Endothelial cell of umbilical vein (primary cell): ENCODE data around the gene SPPL2B. TPM values are rescaled to one million over a fixed set of nuclear protein-coding genes. Genes with fewer than 3 reads are reported as not detected.

Source experiments
- BruUV-seq: library from RNA; stranded (reverse); fragments of 400-500 nt; replicated peaks from 2 replicates; lab custom pipeline; 2021; lab: Mats Ljungman, UMichigan
- CTCF ChIA-PET: fragments of 300-600, 350-600 bp; sonication (Branson Sonifier 250); formaldehyde crosslinking; loops from one replicate; lab custom pipeline; 2021; ENCODE audit warnings: antibody characterized with exemption, inconsistent platforms; lab: Charles Lee
- POLR2A ChIA-PET: fragments of 300-600, 350-600 bp; sonication (Branson Sonifier 250); formaldehyde crosslinking; loops from one replicate; lab custom pipeline; 2021; ENCODE audit warnings: antibody characterized with exemption, inconsistent platforms; lab: Charles Lee
- DNase-seq: peaks from one replicate; pipeline ENCODE4 v3.0.0-alpha.2; 2011; ENCODE audit warnings: low read depth, low spot score
- FAIRE-seq: peaks from 2 replicates; lab custom pipeline; 2011; peaks lifted over from hg19 to GRCh38; lab: Jason Lieb, UNC
- H2AFZ ChIP-seq: 2 replicates; pipeline ENCODE4 v1.6.0; 2012; ENCODE audit warnings: low read depth, low read length, control low read depth, inconsistent platforms
- H3K27ac ChIP-seq: 2 replicates; pipeline ENCODE4 v1.5.1; 2011; ENCODE audit warnings: low read depth, mild to moderate bottlenecking, control low read depth, low read length, moderate library complexity; ENCODE audit not compliant: insufficient read depth
- H3K27me3 ChIP-seq, 2 experiments: 2 replicates each; pipeline versions ENCODE4 v1.6.0 to v1.6.1; 2011; ENCODE audit warnings: low read length in 2 of 2, mixed read lengths in 1 of 2; ENCODE audit not compliant: control insufficient read depth in 2 of 2, insufficient read depth in 2 of 2
- H3K36me3 ChIP-seq, 2 experiments: 2 replicates in 1 of 2; 3 replicates in 1 of 2; pipeline ENCODE4 v1.5.1; 2011; ENCODE audit warnings: low read length in 2 of 2, mild to moderate bottlenecking in 1 of 2, moderate library complexity in 1 of 2; ENCODE audit not compliant: control insufficient read depth in 2 of 2, insufficient read depth in 2 of 2; ENCODE audit errors: extremely low read depth in 1 of 2
- H3K4me1 ChIP-seq: 3 replicates; pipeline ENCODE4 v1.5.1; 2011; ENCODE audit warnings: mild to moderate bottlenecking, low read length; ENCODE audit not compliant: control insufficient read depth, insufficient read depth; ENCODE audit errors: extremely low read depth
- H3K4me2 ChIP-seq: 2 replicates; pipeline ENCODE4 v1.6.1; 2011; ENCODE audit warnings: low read length, control low read depth, mixed read lengths; ENCODE audit not compliant: insufficient read depth
- H3K4me3 ChIP-seq, 3 experiments: fragments of 200-600 bp in 1 of 3; sonication (generic), shearing (Covaris generic) in 1 of 3; replicated peaks in 1 of 3; 2 replicates each; pipeline ENCODE4 v1.5.1; 2011 to 2016; ENCODE audit warnings: control low read depth in 3 of 3, low read length in 3 of 3, mild to moderate bottlenecking in 2 of 3, inconsistent platforms in 1 of 3, low read depth in 1 of 3, moderate library complexity in 1 of 3; ENCODE audit not compliant: insufficient read depth in 1 of 3
- H3K79me2 ChIP-seq: 2 replicates; pipeline ENCODE4 v1.6.0; 2012; ENCODE audit warnings: low read length, inconsistent platforms; ENCODE audit not compliant: control insufficient read depth, insufficient read depth
- H3K9ac ChIP-seq: replicated peaks from 2 replicates; pipeline ENCODE3; 2011; ENCODE audit warnings: low read length, control low read depth; ENCODE audit not compliant: insufficient read depth; ENCODE audit errors: extremely low read depth
- H3K9me1 ChIP-seq: replicated peaks from 3 replicates; pipeline ENCODE4 v1.6.0; 2011; ENCODE audit warnings: mild to moderate bottlenecking, low read length; ENCODE audit not compliant: control insufficient read depth, insufficient read depth; ENCODE audit errors: extremely low read depth
- H3K9me3 ChIP-seq: replicated peaks from 2 replicates; pipeline ENCODE4 v1.5.1; 2012; ENCODE audit warnings: low read length, inconsistent platforms; ENCODE audit not compliant: control insufficient read depth, insufficient read depth
- H4K20me1 ChIP-seq: replicated peaks from 2 replicates; pipeline ENCODE3; 2011; ENCODE audit warnings: mild to moderate bottlenecking, low read length; ENCODE audit not compliant: control insufficient read depth, insufficient read depth; ENCODE audit errors: extremely low read depth
- EZH2 ChIP-seq: IDR thresholded peaks from 2 replicates; pipeline ENCODE4 v1.6.1; 2012; ENCODE audit warnings: borderline replicate concordance, low read depth, mild to moderate bottlenecking, moderate library complexity, low read length, inconsistent platforms; ENCODE audit not compliant: severe bottlenecking
- FOS ChIP-seq: IDR thresholded peaks from 2 replicates; pipeline ENCODE4 v1.6.1; 2011; ENCODE audit warnings: mild to moderate bottlenecking, low read length, moderate library complexity, borderline replicate concordance; ENCODE audit not compliant: insufficient read depth
- GATA2 ChIP-seq: IDR thresholded peaks from 2 replicates; pipeline ENCODE4 v1.7.0; 2011; ENCODE audit warnings: low read depth, mild to moderate bottlenecking, moderate library complexity, mixed read lengths, low read length; ENCODE audit not compliant: insufficient read length, insufficient read depth
- JUN ChIP-seq: IDR thresholded peaks from 2 replicates; pipeline ENCODE4 v1.6.1; 2011; ENCODE audit warnings: borderline replicate concordance, low read depth; ENCODE audit not compliant: insufficient read length, insufficient read depth
- MYC ChIP-seq: IDR thresholded peaks from one replicate; pipeline ENCODE4 v1.6.1; 2011; ENCODE audit warnings: mild to moderate bottlenecking, low read depth, low read length
- POLR2A ChIP-seq: IDR thresholded peaks from 2 replicates; pipeline ENCODE4 v1.6.1; 2012; ENCODE audit warnings: low read depth, mild to moderate bottlenecking, control low read depth, low read length
- POLR2AphosphoS5 ChIP-seq: IDR thresholded peaks from 2 replicates; pipeline ENCODE4 v1.6.1; 2012; ENCODE audit warnings: low read depth, mild to moderate bottlenecking, control low read depth, low read length, moderate library complexity; ENCODE audit not compliant: insufficient read depth
- dilution Hi-C: fragments of 300-500 bp; cut with MboI; formaldehyde crosslinking; loops from one replicate; pipeline ENCODE4 v1.15.0; 2019; ENCODE audit warnings: low sequenced_read_pairs; ENCODE audit not compliant: extremely low pct_ligation_motif_present
- intact Hi-C: fragments of 100-400 bp; cut with micrococcal nuclease; formaldehyde crosslinking; loops from one replicate; pipeline ENCODE4 v1.10.0; 2022
- polyA plus RNA-seq, 4 experiments: library from polyadenylated mRNA; depleted of rRNA in 3 of 4; stranded (reverse) in 3 of 4; unstranded in 1 of 4; fragments of >200 nt; gene quantifications; 2 replicates each; pipeline versions ENCODE4 v1.2.1 to v1.2.3, GENCODE V29; 2011 to 2012; ENCODE audit warnings: missing spikeins in 1 of 4
- total RNA-seq: library from RNA; stranded (reverse); gene quantifications from 2 replicates; pipeline ENCODE4 v1.2.3, GENCODE V29; 2021
- TF ChIP-seq, protein P1 (sequence below): IDR thresholded peaks from 2 replicates; pipeline ENCODE4 v1.6.1; 2011; ENCODE audit not compliant: insufficient read depth, insufficient read length
- TF ChIP-seq, protein P2 (sequence below), 2 donors: IDR thresholded peaks; 1 replicate in 1 of 2; 2 replicates in 1 of 2; pipeline ENCODE4 v1.5.1; 2011; ENCODE audit warnings: low read length in 2 of 2, mild to moderate bottlenecking in 2 of 2, moderate library complexity in 2 of 2, control low read depth in 1 of 2, inconsistent platforms in 1 of 2, low read depth in 1 of 2; ENCODE audit not compliant: insufficient read depth in 1 of 2; ENCODE audit errors: extremely low read depth in 1 of 2

Gene SPPL2B
- total and polyA plus RNA-seq, 2 donors (not counting 3 experiments of a cell fraction or from before 2014, with no cell fraction given) = 60.7 to 62.7 TPM

DNA sequence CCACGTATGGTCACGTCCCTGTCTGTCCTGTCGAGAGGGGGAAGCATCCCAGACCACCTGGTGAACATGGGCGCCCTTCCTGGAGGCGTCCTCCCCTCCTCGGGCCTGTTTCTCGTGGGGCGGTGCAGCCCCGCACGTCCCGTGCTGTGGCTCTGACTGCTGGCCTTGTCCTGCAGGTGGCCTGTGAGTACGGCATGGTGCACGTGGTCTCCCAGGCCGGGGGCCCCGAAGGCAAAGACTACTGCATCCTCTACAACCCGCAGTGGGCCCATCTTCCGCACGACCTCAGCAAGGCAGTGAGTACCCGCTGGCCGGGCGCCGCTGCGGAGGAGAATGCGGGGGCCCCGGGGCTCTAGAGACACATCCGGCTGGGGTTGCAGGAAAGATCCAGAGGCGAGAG is 5.9 kb downstream of the SPPL2B start:
- H3K9me1 ChIP-seq = no peaks in the 10 kb centered on the region
- no peak overlapping the region for H3K4me2 ChIP-seq
- H3K27me3 ChIP-seq = no peaks in the 10 kb centered on the region
- peaks cover 21% of the 10 kb centered on the region for H3K79me2 ChIP-seq
- DNase-seq (no peak), FAIRE-seq (no peak)
- CTCF ChIA-PET = no interaction called here
- no peak overlapping the region for H3K4me3 ChIP-seq
- intact Hi-C loops = no loop called here
- no peak overlapping the region for H3K9ac ChIP-seq
- no peaks in the 10 kb centered on the region for H3K9me3 ChIP-seq
- BruUV-seq = no TSS peak
- no peaks in the 10 kb centered on the region for H3K36me3 ChIP-seq
- no peaks in the 10 kb centered on the region for H4K20me1 ChIP-seq
- H3K4me1 ChIP-seq = peaks cover 3% of the 10 kb centered on the region
- no peak overlapping the region for H2AFZ ChIP-seq
- TF ChIP-seq POLR2AphosphoS5 (no peak), EZH2 (no peak), FOS (no peak), MYC (no peak)
- TF ChIP-seq, protein P1, sequence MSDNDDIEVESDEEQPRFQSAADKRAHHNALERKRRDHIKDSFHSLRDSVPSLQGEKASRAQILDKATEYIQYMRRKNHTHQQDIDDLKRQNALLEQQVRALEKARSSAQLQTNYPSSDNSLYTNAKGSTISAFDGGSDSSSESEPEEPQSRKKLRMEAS = no peak
- H3K27ac ChIP-seq = no peak overlapping the region
- dilution Hi-C loops = no loop called here
- POLR2A ChIA-PET = no interaction called here

DNA sequence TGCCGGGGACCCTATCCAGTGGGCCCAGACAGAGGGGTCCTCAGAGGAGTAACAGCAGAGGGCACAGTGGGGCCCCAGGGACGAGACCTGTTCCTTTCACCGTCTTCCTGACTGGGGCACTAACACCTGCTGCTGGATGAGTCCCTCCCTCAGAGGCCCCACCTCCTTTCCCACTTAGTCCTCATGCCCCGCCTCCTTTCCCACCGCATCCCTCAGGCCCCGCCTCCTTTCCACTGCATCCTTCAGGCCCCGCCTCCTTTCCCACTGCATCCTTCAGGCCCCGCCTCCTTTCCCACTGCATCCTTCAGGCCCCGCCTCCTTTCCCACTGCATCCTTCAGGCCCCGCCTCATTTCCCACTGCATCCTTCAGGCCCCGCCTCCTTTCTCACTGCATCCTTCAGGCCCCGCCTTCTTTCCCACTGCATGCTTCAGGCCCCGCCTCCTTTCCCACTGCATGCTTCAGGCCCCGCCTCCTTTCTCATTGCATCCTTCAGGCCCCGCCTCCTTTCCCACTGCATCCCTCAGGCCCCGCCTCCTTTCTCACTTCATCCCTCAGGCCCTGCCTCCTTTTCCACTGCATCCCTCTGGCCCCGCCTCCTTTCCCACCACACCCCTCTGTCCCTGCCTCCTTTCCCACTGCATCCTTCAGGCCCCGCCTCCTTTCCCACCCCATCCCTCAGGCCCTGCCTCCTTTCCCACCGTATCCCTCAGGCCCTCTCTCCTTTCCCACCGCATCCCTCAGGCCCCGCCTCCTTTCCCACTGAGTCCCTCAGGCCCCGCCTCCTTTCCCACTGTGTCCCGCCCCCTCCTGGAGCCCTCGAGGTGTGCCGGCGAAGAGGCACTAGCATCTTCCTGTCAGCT is 6.7 kb downstream of the SPPL2B start:
- Histone ChIP-seq H3K36me3 (no peaks in the 10 kb centered on the region), H3K79me2 (peaks cover 17% of the 10 kb centered on the region), H3K4me3 (no peak overlapping the region), H4K20me1 (no peaks in the 10 kb centered on the region), H3K9me1 (no peaks in the 10 kb centered on the region), H2AFZ (no peak overlapping the region), H3K4me1 (no peaks in the 10 kb centered on the region), H3K27ac (no peak overlapping the region), H3K27me3 (no peaks in the 10 kb centered on the region), H3K9me3 (no peaks in the 10 kb centered on the region), H3K9ac (no peak overlapping the region), H3K4me2 (no peak overlapping the region)
- no peak for DNase-seq
- CTCF ChIA-PET = no interaction called here
- no peak for FAIRE-seq
- POLR2A ChIA-PET = no interaction called here
- dilution Hi-C loops (no loop called here), intact Hi-C loops (no loop called here)
- BruUV-seq = no TSS peak
- no peak for TF ChIP-seq POLR2A
- TF ChIP-seq, protein P1 = no peak
- TF ChIP-seq EZH2 = no peak
- TF ChIP-seq, protein P2, sequence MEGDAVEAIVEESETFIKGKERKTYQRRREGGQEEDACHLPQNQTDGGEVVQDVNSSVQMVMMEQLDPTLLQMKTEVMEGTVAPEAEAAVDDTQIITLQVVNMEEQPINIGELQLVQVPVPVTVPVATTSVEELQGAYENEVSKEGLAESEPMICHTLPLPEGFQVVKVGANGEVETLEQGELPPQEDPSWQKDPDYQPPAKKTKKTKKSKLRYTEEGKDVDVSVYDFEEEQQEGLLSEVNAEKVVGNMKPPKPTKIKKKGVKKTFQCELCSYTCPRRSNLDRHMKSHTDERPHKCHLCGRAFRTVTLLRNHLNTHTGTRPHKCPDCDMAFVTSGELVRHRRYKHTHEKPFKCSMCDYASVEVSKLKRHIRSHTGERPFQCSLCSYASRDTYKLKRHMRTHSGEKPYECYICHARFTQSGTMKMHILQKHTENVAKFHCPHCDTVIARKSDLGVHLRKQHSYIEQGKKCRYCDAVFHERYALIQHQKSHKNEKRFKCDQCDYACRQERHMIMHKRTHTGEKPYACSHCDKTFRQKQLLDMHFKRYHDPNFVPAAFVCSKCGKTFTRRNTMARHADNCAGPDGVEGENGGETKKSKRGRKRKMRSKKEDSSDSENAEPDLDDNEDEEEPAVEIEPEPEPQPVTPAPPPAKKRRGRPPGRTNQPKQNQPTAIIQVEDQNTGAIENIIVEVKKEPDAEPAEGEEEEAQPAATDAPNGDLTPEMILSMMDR (IDR thresholded peaks at IDR 0.05; ENCODE audit: extremely low read depth in 1 of 2, insufficient read depth in 1 of 2, low read depth in 1 of 2, low read length in 2 of 2) = no peak
- TF ChIP-seq MYC = no peak
- no peak for TF ChIP-seq GATA2
- no peak for TF ChIP-seq FOS
- no peak for TF ChIP-seq POLR2AphosphoS5
- no peak for TF ChIP-seq JUN
